Measurements from ENCODE around the gene GTF2A1L.

- TF ChIP-seq, protein P1, sequence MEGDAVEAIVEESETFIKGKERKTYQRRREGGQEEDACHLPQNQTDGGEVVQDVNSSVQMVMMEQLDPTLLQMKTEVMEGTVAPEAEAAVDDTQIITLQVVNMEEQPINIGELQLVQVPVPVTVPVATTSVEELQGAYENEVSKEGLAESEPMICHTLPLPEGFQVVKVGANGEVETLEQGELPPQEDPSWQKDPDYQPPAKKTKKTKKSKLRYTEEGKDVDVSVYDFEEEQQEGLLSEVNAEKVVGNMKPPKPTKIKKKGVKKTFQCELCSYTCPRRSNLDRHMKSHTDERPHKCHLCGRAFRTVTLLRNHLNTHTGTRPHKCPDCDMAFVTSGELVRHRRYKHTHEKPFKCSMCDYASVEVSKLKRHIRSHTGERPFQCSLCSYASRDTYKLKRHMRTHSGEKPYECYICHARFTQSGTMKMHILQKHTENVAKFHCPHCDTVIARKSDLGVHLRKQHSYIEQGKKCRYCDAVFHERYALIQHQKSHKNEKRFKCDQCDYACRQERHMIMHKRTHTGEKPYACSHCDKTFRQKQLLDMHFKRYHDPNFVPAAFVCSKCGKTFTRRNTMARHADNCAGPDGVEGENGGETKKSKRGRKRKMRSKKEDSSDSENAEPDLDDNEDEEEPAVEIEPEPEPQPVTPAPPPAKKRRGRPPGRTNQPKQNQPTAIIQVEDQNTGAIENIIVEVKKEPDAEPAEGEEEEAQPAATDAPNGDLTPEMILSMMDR (IDR thresholded peaks at IDR 0.05; ENCODE audit: low read depth, low read length) = no peak
- no peak for TF ChIP-seq EZH2phosphoT487 (IDR thresholded peaks at IDR 0.05; ENCODE audit: low read depth)
These were observed 79.2 kb downstream of the GTF2A1L start for GRCh38 chr2:48696881-48697280.

Measured in OCI-LY3 (cell line).